ENCODE results near the gene SMCO2.

DNA sequence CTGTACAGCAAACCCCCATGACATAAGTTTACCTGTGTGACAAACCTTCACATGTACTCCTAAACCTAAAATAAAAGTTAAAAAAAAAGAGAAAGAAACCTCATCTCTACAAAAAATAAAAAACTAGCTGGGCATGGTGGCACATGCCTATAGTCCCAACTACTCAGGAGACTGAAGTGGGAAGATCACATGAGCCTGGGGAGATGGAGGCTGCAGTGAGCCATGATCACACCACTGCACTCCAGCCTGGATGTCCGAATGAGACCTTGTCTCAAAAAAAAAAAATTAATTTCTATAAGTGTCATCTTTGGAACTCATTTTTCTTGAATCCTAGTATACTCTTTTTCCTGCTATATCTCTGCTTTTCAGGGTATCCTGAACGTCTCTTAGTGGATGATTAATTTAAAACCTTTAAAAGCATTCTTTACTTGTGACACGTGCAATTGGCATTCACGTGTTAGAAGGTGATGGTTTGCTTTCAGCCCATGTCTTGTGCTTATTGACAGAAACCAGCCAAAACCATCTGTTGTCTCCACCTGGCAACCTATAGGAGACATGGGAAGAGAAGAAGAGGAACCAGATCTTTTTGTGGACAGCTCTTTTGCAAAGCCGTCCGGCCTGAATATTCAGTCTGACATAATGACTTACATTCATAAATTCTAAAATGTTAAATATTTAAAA, 46.9 kb downstream of the SMCO2 start:
- TF ChIP-seq EZH2phosphoT487 (IDR thresholded peaks at IDR 0.05; ENCODE audit: low read depth, severe bottlenecking, unreplicated experiment) (no peak), CTCF (IDR thresholded peaks at IDR 0.05; ENCODE audit: poor library complexity) (no peak), EZH2 (IDR thresholded peaks at IDR 0.05; ENCODE audit: borderline replicate concordance) (no peak)
